GM18498 (cell line): Measurements from ENCODE around the gene SMARCA2.
A peak's percentile ranks its signal among the peaks of the same experiment; 100 is the strongest.
"Not testable (repeated sequence)": the region's sequence is repeated elsewhere in the genome, so short reads cannot be mapped to it uniquely, and the experiment has no call there.

Source experiments
- ATAC-seq: cut with Tn5 transposase; IDR thresholded peaks from one replicate; pipeline ENCODE4 v1.9.1; 2021; ENCODE audit warnings: mild to moderate bottlenecking, moderate library complexity; ENCODE audit not compliant: unreplicated experiment

The SMARCA2 gene

DNA sequence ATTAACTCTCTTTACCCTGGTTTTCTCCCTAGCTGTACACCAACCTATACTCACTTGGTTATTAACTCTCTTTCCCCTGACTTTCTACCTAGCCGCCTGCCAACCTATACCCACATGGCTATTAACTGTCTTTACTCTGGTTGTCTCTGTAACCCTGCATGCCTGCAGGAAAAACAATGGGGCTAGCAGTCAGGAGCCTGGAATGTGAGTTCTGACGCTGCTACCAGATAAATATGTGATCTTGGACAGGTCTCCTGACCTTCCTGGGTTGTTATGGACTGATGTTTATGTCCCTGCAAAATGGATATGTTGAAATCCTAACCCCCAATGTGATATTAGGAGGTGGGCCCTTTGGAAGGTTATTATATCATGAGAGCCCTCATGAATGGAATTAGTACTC, 119.2 kb downstream of the SMARCA2 start:
- no peak for ATAC-seq

DNA sequence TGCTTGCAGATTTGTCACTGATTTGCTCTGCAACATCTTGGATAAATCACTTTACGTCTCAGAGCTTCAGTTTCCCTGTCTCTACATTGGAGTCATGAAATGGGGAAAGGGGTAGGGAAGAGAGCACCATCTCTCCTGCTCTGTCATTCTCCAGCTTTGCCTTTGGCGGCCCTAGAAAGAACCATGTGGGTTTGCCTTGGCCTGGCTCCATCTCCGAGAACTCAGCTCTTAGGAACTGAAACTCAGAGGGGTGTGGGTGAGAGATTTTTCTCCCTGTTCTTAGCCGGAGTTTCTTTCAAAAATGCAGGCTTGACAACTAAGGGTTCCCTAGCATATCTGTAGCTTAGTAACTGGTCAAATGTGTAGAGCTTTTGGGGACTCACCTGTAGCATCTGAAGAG, 123.5 kb downstream of the SMARCA2 start:
- no peak for ATAC-seq

DNA sequence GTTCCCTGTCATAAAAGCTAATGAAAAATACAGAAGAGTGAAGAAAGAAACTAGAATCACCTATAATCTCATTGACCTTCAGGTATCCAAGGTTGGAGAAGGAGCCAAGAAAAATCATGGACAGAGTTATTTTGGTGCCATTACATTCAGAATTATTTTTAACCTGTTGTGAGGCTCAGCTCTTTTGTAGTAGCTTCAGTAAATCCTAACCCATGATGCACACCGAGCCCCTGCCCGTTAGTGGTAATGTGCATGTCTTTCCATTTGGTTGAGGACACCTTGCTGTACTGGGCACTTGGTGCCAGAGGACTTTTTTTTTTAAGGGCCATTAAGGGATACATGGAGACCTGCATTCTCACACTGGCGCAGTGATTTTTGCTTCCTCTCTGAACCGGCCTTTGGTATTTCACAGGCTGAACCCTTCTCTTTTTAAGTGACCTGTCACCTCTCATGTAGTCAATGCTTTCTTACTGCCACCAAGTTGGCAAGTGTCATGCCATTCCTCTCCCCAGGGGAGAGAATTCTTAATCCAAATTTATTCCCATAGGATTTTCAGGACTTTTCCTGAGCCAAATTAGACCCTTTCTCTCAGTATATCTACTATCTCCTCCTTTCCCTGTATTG, 125.6 kb downstream of the SMARCA2 start:
- ATAC-seq, result no peak

DNA sequence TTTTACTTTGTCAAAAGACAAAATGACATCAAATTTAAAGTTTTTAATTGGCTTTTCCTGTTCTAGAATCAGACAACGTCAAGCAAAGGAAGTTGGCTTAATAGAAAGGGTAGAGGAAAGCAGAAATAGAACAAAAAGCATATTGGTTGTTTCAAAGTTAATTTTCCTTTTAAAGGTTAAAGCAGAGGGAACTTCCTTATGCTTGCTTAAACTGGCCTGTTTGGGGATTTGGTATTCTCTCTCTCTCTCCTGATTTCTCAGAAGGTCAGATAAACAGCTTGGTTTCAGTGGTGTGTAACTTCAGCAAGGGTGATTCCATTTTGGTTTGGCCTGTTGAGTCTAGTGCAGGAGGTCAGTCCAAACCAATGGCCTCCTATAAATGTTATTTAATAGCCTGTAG, 127.1 kb downstream of the SMARCA2 start:
- ATAC-seq, result no peak

DNA sequence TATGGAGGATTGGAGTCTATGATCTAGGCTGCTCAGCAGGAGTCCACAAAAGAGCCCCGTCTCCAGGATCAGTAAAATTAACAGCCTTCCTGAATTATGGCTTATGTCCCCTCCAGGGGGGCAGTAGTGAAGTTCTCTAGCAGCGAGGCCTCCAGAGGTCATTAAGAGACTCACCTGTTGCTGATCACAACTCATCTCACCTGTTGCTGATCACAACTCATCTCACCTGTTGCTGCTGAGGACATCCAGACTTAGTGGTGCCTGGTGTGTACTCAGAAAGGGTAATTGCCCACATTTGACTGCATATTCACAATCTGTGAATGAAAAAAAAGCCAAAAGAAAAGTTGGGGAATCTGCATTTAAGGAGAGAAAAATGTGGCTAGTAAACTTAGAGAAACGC, 129.5 kb downstream of the SMARCA2 start:
- ATAC-seq, result no peak

DNA sequence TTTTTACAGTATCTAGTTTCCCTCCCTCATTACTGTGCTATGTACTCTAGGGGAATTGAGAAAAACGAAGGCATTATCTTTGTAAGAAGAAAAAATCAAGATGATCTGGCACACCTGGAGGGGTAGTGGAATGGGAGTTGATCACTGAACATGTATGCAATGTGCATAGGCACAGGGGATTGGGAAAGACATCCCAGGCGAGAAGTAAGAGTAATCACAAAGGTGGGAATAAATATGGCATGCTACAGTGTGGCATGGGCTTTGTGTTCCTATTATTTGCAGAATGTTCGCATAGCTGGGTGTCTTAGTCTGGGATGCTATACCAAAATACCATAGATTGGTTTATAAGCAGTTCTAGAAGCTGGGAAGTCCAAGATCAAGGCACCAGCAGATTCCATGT, 130.6 kb downstream of the SMARCA2 start:
- no peak for ATAC-seq

DNA sequence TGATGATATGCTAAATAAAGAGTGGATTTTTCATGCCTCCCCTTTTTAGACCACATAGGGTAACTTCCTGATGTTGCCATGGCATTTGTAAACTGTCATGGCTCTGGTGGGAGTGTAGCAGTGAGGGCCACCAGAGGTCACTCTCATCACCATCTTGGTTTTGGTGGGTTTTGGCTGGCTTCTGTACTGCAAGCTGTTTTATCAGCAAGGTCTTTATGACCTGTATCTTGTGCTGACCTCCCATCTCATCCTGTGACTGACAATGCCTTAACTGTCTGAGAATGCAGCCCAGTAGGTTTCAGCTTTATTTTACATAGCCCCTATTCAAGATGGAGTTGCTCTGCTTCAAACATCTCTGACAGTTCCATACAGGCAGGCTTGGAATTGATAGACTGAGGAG, 131.6 kb downstream of the SMARCA2 start:
- not testable (repeated sequence) for ATAC-seq

DNA sequence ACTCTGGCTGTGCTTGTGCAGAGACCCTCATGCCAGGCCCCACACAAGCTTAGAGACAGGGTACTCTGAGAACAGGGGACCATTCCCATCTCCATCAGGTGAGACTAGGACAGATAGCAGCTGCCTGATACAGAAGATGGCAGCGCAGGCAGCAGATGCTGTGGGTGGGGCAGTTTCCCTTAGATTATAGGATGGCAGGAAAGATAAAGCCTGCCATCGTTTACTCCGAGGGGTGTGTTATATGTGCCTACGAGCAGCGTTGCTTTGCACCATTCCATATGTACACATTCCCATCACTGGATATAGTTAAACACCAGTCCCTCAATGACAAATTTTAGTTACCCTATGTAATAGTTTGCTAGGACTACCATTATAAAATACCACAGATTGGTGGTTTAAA, 135.2 kb downstream of the SMARCA2 start:
- ATAC-seq, result no peak

DNA sequence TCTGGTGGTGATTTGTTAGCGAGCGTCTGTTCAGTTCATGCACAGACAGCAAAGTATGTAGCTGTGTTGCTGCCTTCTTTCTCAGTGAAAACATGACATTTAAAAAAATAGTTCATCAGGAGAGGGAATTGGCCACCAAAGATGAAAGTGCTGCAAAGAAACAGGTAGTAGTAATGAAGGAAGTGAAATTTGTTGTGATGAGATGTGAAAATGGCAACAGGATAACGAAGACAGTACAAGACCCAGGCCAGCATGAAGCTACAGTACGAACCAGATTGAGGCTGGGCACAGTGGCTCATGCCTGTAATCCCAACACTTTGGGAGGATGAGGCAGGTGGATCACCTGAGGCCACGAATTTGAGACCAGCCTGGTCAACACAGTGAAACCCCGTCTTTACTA, 136.0 kb downstream of the SMARCA2 start:
- no peak for ATAC-seq

DNA sequence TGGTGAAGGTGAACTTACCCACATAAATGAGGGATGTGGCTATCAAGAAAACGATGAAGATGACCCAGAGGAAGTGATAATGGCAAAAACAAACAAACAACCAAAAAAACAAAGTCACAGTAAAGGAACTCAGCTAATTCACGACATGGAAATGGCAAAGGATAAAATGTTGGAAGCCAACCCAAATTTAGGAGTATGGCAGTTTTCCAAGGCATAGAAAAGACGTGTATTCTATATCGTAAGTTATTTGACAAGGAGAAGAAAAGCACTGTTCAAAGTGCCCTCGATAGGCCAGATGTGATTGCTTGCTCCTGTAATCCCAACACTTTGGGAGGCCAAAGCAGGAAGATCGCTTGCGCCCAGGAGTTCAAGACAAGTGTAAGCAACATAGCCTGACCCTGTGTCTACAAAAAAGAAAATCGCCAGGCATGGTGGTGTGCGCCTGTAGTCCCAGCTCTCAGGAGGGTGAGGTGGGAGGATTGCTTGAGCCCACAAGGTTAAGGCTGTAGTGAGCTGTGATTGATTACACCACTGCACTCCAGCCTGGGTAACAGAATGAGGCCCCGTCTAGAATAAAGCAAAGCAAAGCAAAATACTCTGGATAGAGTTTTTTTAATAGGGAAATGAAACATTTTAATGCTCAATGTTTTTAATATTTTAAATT, 138.0 kb downstream of the SMARCA2 start:
- no peak for ATAC-seq

DNA sequence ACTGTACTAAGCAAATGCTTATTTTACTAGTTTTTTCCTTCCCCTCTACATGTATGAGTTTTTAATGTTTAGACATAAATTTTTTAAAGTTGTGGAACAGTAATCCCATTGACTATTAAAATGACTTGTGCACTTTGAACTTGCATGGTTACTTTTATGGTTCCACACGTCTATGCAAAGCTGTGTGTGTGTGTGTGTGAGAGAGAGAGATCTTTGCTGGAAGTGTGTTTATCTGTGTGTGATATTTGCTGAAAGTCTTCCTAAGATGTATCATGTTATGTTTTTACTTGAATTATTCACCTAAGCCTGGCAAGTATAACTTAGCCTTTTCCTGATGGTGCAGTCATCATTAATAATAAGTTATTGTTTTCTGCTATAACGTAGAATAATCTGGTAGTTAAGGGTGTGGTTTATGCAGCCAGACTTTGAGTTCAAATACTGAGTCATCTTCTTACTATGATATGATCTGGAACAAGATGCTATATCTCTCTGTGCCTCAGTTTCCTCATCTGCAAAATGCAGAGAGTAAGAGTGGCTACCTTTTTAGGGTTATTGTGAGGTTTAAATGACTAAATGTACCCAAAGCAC, 138.6 kb downstream of the SMARCA2 start:
- no peak for ATAC-seq

DNA sequence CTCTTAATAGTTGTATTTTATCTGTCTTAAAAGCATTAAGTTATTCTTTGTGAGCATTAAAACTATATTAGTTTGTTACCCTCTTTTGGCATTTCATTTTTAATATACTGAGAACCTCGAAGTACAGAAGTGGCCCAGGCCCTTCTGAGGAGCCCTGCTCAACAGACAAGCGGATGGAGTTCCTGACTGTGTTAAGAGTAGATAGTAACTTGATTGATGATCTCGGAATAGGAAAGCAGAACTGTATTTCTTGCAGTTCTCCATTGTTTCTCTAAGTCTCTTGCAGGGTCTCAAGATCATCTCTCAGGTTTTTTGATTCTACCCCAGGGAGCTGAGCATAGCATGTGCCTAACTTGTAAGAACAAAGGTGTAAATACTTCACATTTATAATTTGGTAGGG, 139.6 kb downstream of the SMARCA2 start:
- ATAC-seq, result no peak

DNA sequence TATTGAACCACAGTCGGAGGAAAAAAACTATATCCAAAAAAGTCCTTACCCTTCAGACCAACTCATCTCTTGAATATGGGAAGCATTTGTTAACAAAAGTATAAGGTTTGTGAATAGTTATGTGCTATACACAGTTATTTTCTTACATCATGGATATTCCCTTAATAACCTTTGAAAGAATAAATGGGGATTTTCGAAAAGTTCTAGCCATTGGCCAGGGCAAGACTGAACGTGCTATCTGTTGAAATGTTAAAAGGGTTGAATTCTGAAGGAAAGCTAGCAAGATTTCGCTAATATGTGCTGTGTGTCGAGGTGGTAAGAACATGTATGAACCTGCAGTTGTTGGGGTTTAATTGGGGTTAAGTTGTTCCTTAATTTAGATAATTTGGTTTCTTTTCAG, 140.8 kb downstream of the SMARCA2 start:
- ATAC-seq, result no peak

DNA sequence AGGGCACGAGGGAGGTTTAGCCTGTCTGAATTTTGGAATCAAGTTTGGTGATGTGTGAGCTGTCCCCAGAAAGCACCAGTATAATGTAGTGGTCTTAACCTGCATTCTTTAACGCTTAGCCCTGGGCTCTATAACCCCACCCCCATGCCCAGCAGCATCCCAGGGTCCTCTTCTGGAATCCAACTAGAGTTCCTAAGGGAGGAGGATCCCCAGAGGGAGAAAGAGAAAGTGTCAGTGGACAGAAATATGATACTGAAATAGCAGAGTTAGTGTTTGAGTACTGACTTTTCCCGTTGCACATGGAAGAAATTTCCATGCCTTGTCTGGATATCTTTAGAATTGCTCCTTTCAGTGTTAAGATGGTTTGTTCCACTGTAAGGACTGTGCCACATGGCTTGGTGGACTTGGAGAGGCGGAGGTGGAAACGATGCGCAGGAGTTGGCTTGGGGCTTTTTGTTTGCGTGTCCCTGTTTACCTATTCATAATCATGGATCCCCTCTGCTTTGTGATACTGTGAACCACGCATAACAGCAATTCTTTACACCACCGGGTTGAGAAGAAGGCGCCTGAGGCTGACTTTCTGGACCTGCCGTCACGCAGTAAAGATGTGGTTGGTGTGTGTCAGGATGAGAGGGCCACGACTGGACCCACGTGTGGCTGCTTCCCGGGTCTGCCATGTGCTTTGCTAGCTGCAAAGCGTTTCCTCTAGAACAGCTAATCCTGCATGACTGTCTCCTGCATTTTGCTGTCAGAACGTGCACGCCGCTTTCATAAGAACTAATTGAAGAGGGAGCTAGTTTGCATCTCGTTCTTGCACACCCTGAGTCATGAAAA, 142.3 kb downstream of the SMARCA2 start:
- peak; percentile 59 for ATAC-seq

DNA sequence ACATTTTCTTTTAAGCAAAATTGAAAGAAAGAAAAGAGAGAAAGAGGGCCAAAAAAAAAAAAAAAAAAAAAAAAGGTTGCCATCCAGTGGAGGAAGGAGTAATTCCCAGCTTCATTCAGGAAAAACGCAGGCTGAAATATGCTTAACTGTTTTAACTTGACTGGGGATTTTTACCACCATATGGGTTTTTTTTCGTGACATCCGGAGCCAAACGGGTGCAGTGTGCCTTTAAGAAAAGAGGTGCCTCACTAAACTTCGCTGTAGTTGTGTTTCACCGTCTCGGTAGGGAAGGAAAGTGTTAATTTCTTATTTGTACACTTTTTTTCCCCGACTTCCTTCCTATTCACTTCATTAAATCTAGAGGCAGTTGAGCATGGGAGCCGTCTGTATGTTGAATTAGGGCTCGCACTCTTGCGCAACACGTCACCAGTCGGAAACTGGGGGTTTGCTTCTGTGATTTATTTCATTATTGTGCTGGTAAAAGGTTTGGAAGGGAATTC, 143.0 kb downstream of the SMARCA2 start:
- ATAC-seq, result peak; percentile 65

DNA sequence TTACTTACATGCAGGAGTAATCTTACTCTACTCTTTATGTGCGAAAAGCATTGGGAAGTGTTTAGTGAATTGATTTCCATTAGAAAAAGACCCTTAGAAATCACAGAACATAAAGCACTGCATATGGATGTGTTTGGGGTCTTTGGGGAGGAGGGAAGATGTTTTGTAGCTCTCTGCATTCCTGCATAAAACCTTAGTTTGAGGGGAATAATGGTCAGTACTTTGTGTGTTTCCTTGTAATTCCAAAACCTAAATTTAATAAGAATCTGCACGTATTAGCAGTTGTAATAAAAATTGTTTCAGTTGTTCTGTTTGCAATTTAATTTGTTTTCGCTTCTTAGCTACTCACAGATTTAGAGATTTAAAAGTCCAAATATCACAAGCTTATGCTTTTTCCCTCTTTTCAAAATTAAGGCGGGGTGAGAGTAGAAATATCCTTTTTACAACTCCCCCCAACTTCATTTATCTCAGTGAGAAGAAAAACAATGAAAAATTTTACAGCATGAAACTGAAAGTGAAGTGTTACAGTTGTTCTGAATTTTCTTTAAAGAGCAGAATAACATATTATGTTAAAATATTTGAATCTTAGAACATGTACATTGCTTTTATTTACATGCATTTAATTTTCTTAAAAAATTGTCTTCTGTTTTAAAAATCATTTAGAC, 143.8 kb downstream of the SMARCA2 start:
- no peak for ATAC-seq

DNA sequence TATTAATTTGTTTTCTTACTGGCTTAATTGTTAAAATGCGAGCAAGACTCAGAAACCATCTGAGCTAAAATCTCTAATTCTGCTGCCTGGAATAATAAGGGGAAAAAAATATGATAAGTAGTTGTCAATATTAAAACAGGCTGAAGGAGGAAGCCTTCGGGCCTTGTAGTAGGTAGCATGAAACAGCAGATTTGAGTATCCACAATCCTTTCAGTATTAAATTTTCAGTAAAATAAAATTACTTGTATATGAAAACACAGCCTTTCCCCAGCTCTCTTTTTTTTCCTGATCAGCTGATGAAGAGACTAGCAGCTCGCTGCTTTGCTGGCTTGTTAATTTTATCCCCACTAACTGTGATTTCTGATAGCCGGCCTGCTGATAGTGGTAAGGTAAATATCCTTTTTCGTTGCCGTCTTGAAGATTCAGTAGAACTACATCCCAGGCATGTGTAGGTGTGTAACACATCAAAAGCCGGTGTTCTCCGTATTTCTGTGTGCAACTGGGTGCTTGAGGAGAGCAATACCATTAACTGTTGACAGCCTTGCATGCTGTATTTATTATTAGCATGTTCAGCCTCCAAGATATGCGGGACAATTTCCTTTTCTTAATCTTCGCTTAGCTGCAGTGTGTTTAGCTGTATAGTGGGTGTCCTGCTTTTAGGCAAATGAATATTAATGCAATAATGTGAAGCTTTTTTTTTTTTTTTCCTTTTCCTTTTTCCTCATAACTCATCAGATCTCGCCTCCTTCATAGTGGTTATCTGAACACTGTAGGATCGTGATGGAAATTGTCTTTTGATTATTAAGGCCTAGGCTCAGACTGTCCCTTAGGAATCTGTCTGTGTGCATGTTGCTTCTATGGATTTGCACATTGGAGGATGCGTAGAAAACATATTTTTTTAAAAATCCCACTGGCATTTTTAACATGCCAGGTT, 144.6 kb downstream of the SMARCA2 start:
- no peak for ATAC-seq

DNA sequence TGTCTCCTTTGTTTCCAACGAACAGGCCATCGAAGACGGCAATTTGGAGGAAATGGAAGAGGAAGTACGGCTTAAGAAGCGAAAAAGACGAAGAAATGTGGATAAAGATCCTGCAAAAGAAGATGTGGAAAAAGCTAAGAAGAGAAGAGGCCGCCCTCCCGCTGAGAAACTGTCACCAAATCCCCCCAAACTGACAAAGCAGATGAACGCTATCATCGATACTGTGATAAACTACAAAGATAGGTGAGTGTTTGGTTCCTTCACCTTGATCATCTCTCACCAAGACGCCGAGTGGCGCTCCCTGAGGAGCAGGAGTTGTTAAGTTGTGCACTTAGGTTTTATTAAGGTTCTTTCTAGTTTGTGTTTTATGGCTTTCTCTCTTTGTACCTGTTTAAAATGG, 146.5 kb downstream of the SMARCA2 start:
- ATAC-seq, result no peak

DNA sequence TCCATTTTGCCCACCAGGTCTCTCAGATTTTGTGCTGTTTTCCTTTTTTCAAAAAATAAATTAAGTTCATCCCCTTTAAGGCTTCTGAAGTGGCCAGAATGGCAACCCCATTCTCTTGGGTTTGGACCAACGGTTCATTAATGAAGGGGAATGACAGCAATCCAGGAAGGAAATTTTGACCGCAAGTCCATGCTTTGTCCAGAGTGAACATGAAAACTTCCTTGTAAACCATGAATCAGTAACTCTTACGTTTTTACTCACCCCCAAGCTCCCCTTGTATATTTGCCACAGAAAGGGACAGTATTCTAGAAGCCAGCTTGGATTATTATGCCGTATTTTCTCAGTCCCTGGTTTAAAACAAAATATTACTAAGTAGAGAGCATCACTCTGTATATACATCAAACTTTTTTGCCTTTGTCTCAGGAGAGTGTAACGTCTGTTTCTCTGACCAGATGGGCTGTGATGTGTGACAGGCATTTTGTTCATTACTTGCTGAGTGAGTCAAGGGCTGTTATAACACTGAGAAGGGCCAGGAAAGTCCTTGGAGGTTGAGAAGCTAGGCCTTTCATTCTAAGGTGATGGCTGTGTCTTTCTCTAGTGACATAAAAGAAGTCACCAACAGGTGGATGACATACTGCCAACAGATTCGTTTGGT, 148.2 kb downstream of the SMARCA2 start:
- no peak for ATAC-seq
